ENCODE results near the gene ENOX1.

The ENOX1 gene

GRCh38 chr13:43669964-43670363 lies 116.8 kb downstream of the ENOX1 start:
- DNase-seq (ENCODE audit: low spot score) = no peak

GRCh38 chr13:43669101-43669500 lies 117.7 kb downstream of the ENOX1 start:
- no peak for DNase-seq (ENCODE audit: low spot score)

- no peak for DNase-seq (ENCODE audit: low spot score)
Observed at GRCh38 chr13:43666403-43666802, 120.4 kb downstream of the ENOX1 start.

GRCh38 chr13:43665388-43665787 lies 121.4 kb downstream of the ENOX1 start:
- DNase-seq (ENCODE audit: low spot score) = no peak

GRCh38 chr13:43664700-43665191 lies 122.0 kb downstream of the ENOX1 start:
- DNase-seq (ENCODE audit: low spot score) = peak; percentile 81

- peak; percentile 42 for DNase-seq (ENCODE audit: low spot score)
Observed at GRCh38 chr13:43663474-43664090, 123.2 kb downstream of the ENOX1 start.

GRCh38 chr13:43662976-43663375 lies 123.8 kb downstream of the ENOX1 start:
- DNase-seq (ENCODE audit: low spot score) = no peak

- DNase-seq (ENCODE audit: low spot score) = no peak
Observed at GRCh38 chr13:43661161-43661830, 125.5 kb downstream of the ENOX1 start.

- no peak for DNase-seq (ENCODE audit: low spot score)
Observed at GRCh38 chr13:43657485-43657884, 129.3 kb downstream of the ENOX1 start.

GRCh38 chr13:43653980-43654379 lies 132.8 kb downstream of the ENOX1 start:
- DNase-seq (ENCODE audit: low spot score) = no peak

GRCh38 chr13:43653395-43653794 lies 133.4 kb downstream of the ENOX1 start:
- DNase-seq (ENCODE audit: low spot score) = no peak

- no peak for DNase-seq (ENCODE audit: low spot score)
Observed at GRCh38 chr13:43652760-43653159, 134.0 kb downstream of the ENOX1 start.

GRCh38 chr13:43650882-43651281 lies 135.9 kb downstream of the ENOX1 start:
- no peak for DNase-seq (ENCODE audit: low spot score)

GRCh38 chr13:43648733-43649132 lies 138.0 kb downstream of the ENOX1 start:
- no peak for DNase-seq (ENCODE audit: low spot score)

- no peak for DNase-seq (ENCODE audit: low spot score)
Observed at GRCh38 chr13:43647471-43647870, 139.3 kb downstream of the ENOX1 start.

GRCh38 chr13:43640476-43640875 lies 146.3 kb downstream of the ENOX1 start:
- no peak for DNase-seq (ENCODE audit: low spot score)

- DNase-seq (ENCODE audit: low spot score) = no peak
Observed at GRCh38 chr13:43631106-43631505, 155.7 kb downstream of the ENOX1 start.

GRCh38 chr13:43629691-43630480 lies 156.9 kb downstream of the ENOX1 start:
- DNase-seq (ENCODE audit: low spot score) = no peak

GRCh38 chr13:43626994-43627393 lies 159.8 kb downstream of the ENOX1 start:
- DNase-seq (ENCODE audit: low spot score) = no peak

- no peak for DNase-seq (ENCODE audit: low spot score)
Observed at GRCh38 chr13:43614063-43614462, 172.7 kb downstream of the ENOX1 start.

GRCh38 chr13:43611281-43612273 lies 175.2 kb downstream of the ENOX1 start:
- no peak for DNase-seq (ENCODE audit: low spot score)

Data from kidney tubule cell (primary cell).